ENCODE measurements around the gene OPTC. TPM values are rescaled to one million over a fixed set of nuclear protein-coding genes. Genes with fewer than 3 reads are reported as not detected.

OPTC gene
- total and polyA plus RNA-seq, 9 of the 15 experiments (the other 6 are each of a cell fraction or from before 2014, with no cell fraction given) = not detected

GRCh38 chr1:203504400-203505250 is 10.7 kb downstream of the OPTC start (continued):
- peak; percentile 36; the same call in 1 of the 2 replicates for TF ChIP-seq JUND (IDR thresholded peaks at IDR 0.05; ENCODE audit: borderline replicate concordance, low read depth, low read length)
- no peak for TF ChIP-seq JUND (tag; IDR thresholded peaks at IDR 0.05; ENCODE audit: borderline replicate concordance, low read depth, low read length)
- TF ChIP-seq ZNF398 (CRISPR knock-in tag; IDR thresholded peaks at IDR 0.05) = no peak
- no peak for TF ChIP-seq ZFP36 (IDR thresholded peaks at IDR 0.05; ENCODE audit: low read depth, low read length, partially characterized antibody)
- peak; percentile 93 to 94 for TF ChIP-seq RAD21 (CRISPR knock-in tag; conservative IDR thresholded peaks at IDR 0.05 in 1 of 2, IDR thresholded peaks at IDR 0.05 in 1 of 2)
- no peak for TF ChIP-seq POLR2AphosphoS5 (IDR thresholded peaks at IDR 0.05; ENCODE audit: control insufficient read depth, insufficient read depth, low read depth, low read length)
- peak; percentile 81; the same call in 1 of the 2 replicates for TF ChIP-seq TFAP4 (CRISPR knock-in tag; IDR thresholded peaks at IDR 0.05; ENCODE audit: borderline replicate concordance)
- no peak for TF ChIP-seq FOXJ2 (tag; IDR thresholded peaks at IDR 0.05)
- TF ChIP-seq, protein P1, sequence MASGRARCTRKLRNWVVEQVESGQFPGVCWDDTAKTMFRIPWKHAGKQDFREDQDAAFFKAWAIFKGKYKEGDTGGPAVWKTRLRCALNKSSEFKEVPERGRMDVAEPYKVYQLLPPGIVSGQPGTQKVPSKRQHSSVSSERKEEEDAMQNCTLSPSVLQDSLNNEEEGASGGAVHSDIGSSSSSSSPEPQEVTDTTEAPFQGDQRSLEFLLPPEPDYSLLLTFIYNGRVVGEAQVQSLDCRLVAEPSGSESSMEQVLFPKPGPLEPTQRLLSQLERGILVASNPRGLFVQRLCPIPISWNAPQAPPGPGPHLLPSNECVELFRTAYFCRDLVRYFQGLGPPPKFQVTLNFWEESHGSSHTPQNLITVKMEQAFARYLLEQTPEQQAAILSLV (tag; IDR thresholded peaks at IDR 0.05) = no peak
- TF ChIP-seq, protein P2, sequence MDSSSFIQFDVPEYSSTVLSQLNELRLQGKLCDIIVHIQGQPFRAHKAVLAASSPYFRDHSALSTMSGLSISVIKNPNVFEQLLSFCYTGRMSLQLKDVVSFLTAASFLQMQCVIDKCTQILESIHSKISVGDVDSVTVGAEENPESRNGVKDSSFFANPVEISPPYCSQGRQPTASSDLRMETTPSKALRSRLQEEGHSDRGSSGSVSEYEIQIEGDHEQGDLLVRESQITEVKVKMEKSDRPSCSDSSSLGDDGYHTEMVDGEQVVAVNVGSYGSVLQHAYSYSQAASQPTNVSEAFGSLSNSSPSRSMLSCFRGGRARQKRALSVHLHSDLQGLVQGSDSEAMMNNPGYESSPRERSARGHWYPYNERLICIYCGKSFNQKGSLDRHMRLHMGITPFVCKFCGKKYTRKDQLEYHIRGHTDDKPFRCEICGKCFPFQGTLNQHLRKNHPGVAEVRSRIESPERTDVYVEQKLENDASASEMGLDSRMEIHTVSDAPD (CRISPR knock-in tag; IDR thresholded peaks at IDR 0.05) = no peak
- TF ChIP-seq PURB (CRISPR knock-in tag; IDR thresholded peaks at IDR 0.05; ENCODE audit: low read depth) = no peak
- TF ChIP-seq HNRNPLL (IDR thresholded peaks at IDR 0.05; ENCODE audit: low read depth, low read length, poor library complexity, severe bottlenecking) = no peak
- peak; percentile 71; the same call in 1 of the 2 replicates for TF ChIP-seq XRCC5 (IDR thresholded peaks at IDR 0.05; ENCODE audit: low read depth, low read length)
- no peak for TF ChIP-seq SRSF3 (IDR thresholded peaks at IDR 0.05; ENCODE audit: insufficient read depth, low read length)
- no peak for TF ChIP-seq ZSCAN32 (CRISPR knock-in tag; IDR thresholded peaks at IDR 0.05)
- TF ChIP-seq NR0B1 (IDR thresholded peaks at IDR 0.05; ENCODE audit: partially characterized antibody) = no peak
- no peak for TF ChIP-seq PRMT5 (CRISPR knock-in tag; IDR thresholded peaks at IDR 0.05)
- no peak for TF ChIP-seq RBM34 (IDR thresholded peaks at IDR 0.05; ENCODE audit: borderline replicate concordance, insufficient read depth, low read length)
- no peak for TF ChIP-seq HMG20A (CRISPR knock-in tag; conservative IDR thresholded peaks at IDR 0.05)
- TF ChIP-seq SIRT6 (IDR thresholded peaks at IDR 0.05; ENCODE audit: low read depth, low read length) = no peak

Data from K562 (cell line).